Esophagus muscularis mucosa (tissue), 4 donors: ENCODE data around the gene DENND1B. TPM values are rescaled to one million over a fixed set of nuclear protein-coding genes. Genes with fewer than 3 reads are reported as not detected.

ENCODE experiments used
- DNase-seq: peaks from one replicate; pipeline ENCODE4 v3.0.0-alpha.2; 2017; ENCODE audit errors: extremely low spot score
- H3K27ac ChIP-seq, 4 donors: fragments of 200-600 bp; sonication (generic); replicated peaks in 1 of 4; 1 replicate in 3 of 4; 2 replicates in 1 of 4; pipeline ENCODE4 v1.5.1; 2016 to 2019; ENCODE audit warnings: mild to moderate bottlenecking in 1 of 4
- H3K27me3 ChIP-seq, 4 donors: fragments of 200-600 bp; sonication (generic); one replicate each; pipeline versions ENCODE4 v1.5.1 to v1.6.0; 2016 to 2019
- H3K36me3 ChIP-seq, 4 donors: fragments of 200-600 bp; sonication (generic); one replicate each; pipeline ENCODE4 v1.5.1; 2016 to 2019
- H3K4me1 ChIP-seq, 4 donors: fragments of 200-600 bp; sonication (generic); one replicate each; pipeline ENCODE4 v1.5.1; 2016 to 2019
- H3K4me3 ChIP-seq, 4 donors: fragments of 200-600 bp; sonication (generic); 1 replicate in 2 of 4; 2 replicates in 2 of 4; pipeline ENCODE4 v1.5.1; 2016 to 2019; ENCODE audit warnings: mild to moderate bottlenecking in 4 of 4, moderate library complexity in 1 of 4
- H3K9me3 ChIP-seq, 4 donors: fragments of 200-600 bp; sonication (generic); 1 replicate in 3 of 4; 2 replicates in 1 of 4; pipeline ENCODE4 v1.5.1; 2016 to 2019
- CTCF ChIP-seq, 3 experiments: fragments of 200-600 bp in 2 of 3; fragments of 450-650 bp in 1 of 3; sonication (generic) in 2 of 3; IDR thresholded peaks; one replicate each; pipeline ENCODE4 v1.5.1; 2017 to 2019; ENCODE audit warnings: antibody characterized with exemption in 3 of 3, mild to moderate bottlenecking in 2 of 3, moderate library complexity in 1 of 3
- EP300 ChIP-seq: sonication (generic); formaldehyde crosslinking; IDR thresholded peaks from one replicate; pipeline ENCODE4 v1.6.1; 2017; ENCODE audit warnings: antibody characterized with exemption
- POLR2A ChIP-seq: fragments of 450-650 bp; IDR thresholded peaks from one replicate; pipeline ENCODE4 v1.6.1; 2017; ENCODE audit warnings: antibody characterized with exemption, moderate library complexity, mild to moderate bottlenecking, low read depth
- POLR2AphosphoS5 ChIP-seq, 2 donors: sonication (generic); formaldehyde crosslinking; IDR thresholded peaks; one replicate each; pipeline ENCODE4 v1.6.1; 2017; ENCODE audit warnings: antibody characterized with exemption in 2 of 2
- WGBS: methylation state at CpG from one replicate; pipeline ENCODE4 v1.1.5; 2018; 5-methylcytosine and 5-hydroxymethylcytosine counted together
- intact Hi-C: fragments of 100-400 bp; cut with DNase I; formaldehyde crosslinking; loops from one replicate; pipeline ENCODE4 v1.15.1; 2023
- total RNA-seq, 4 donors: library from RNA; depleted of rRNA; stranded (reverse); fragments of >200 nt; gene quantifications; one replicate each; pipeline versions ENCODE4 v1.1.0 to v1.2.1, GENCODE V29; 2016

DENND1B gene
- total RNA-seq, 4 donors from 2014 or later: 6.4 to 11.3 (median 9.1) TPM

GRCh38 chr1:197738927-197739326, 36.4 kb downstream of the DENND1B start:
- no peak for TF ChIP-seq POLR2AphosphoS5 (IDR thresholded peaks at IDR 0.05)
- TF ChIP-seq EP300: no peak
- TF ChIP-seq CTCF (IDR thresholded peaks at IDR 0.05): no peak
- TF ChIP-seq POLR2A: no peak
- no peak for DNase-seq
- Histone ChIP-seq H3K27ac (no peak overlapping the region), H3K27me3 (no peaks in the 10 kb centered on the region), H3K36me3 (no peaks in the 10 kb centered on the region), H3K9me3 (no peaks in the 10 kb centered on the region), H3K4me3 (no peak overlapping the region), H3K4me1 (peaks cover 18 to 28% (median 20%) of the 10 kb centered on the region in 4 donors)
- WGBS: 33% methylated on average over 1 of the region's 1 CpG
- intact Hi-C loops: no loop called here

DNA sequence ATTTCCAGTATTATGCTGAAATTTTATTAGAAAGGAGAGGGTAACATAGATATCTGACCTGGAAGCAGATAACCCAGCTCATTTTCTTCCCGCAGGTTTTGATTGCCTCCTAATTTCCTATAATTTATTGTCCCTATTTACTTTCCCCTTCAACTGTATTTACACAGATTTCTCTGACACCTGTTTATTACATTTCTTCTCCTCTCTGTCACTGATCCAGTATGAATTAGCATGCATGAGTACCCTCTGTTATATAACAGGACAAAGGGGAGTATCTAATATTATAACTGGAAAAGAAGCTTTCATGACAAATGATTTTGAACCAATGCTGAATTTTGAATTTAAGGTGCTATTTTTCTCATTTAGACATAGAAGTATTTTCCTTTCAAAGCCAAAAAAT, 37.4 kb downstream of the DENND1B start:
- no peak overlapping the region for H3K27ac ChIP-seq
- no peaks in the 10 kb centered on the region for H3K36me3 ChIP-seq
- 63% methylated on average over 1 of the region's 1 CpG for WGBS
- no peaks in the 10 kb centered on the region for H3K9me3 ChIP-seq
- peaks cover 18 to 28% (median 20%) of the 10 kb centered on the region in 4 donors for H3K4me1 ChIP-seq
- no peak overlapping the region for H3K4me3 ChIP-seq
- TF ChIP-seq POLR2AphosphoS5 (IDR thresholded peaks at IDR 0.05) (no peak), EP300 (no peak), CTCF (IDR thresholded peaks at IDR 0.05) (no peak), POLR2A (no peak)
- DNase-seq: no peak
- intact Hi-C loops: no loop called here
- H3K27me3 ChIP-seq: no peaks in the 10 kb centered on the region

DNA sequence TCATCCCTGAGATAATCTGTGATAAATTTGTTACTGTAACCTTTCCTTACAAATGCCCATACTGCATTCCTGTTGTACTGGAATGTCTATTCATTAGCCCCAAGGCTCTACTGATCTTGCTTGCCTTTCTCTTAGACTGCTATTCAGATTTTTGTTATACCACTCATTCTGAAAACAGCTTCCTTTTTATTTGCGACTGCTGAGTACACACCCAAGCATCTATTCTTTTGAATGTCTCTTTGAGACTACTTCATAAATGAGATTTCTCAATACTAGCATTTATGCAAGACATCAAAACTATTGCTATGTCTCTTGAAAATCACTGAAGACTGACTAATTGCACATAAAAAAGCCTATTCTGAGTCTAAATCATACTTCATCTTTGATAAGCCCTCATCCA, 38.6 kb downstream of the DENND1B start:
- DNase-seq: no peak

DNA sequence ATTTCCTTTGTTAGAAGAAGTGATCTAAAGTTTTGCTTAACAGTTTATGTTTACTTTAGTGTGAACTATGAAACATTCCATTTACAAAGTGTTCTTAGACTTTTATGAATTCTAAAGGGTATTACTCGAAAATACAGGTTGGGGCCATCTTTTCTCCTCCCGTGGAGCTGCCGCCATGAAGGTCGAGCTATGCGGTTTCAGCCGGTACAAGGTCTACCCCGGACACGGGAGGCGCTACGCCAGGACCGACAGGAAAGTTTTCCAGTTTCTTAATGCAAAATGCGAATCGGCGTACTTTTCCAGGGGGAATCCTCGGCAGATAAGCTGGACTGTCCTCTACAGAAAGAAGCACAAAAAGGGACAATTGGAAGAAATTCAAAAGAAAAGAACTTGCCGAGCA, 39.8 kb downstream of the DENND1B start:
- intact Hi-C loops: no loop called here
- TF ChIP-seq CTCF (IDR thresholded peaks at IDR 0.05) (no peak), POLR2AphosphoS5 (IDR thresholded peaks at IDR 0.05) (no peak)
- H3K27ac ChIP-seq: no peak overlapping the region
- H3K27me3 ChIP-seq: no peaks in the 10 kb centered on the region
- no peak overlapping the region for H3K4me3 ChIP-seq
- WGBS: 94% methylated on average over 16 of the region's 16 CpGs
- H3K36me3 ChIP-seq: no peaks in the 10 kb centered on the region
- H3K4me1 ChIP-seq: peaks cover 12 to 28% (median 20%) of the 10 kb centered on the region in 4 donors
- DNase-seq: no peak
- H3K9me3 ChIP-seq: no peaks in the 10 kb centered on the region

More for the DNA sequence above, 38.6 kb downstream of the DENND1B start:
- Histone ChIP-seq H3K9me3 (no peaks in the 10 kb centered on the region), H3K4me1 (peaks cover 12 to 28% (median 20%) of the 10 kb centered on the region in 4 donors), H3K27me3 (no peaks in the 10 kb centered on the region), H3K36me3 (no peaks in the 10 kb centered on the region), H3K27ac (no peak overlapping the region), H3K4me3 (no peak overlapping the region)
- 73% methylated on average over 1 of the region's 1 CpG for WGBS
- no peak for TF ChIP-seq EP300
- TF ChIP-seq CTCF (IDR thresholded peaks at IDR 0.05): no peak
- no peak for TF ChIP-seq POLR2A
- TF ChIP-seq POLR2AphosphoS5 (IDR thresholded peaks at IDR 0.05): no peak
- intact Hi-C loops: no loop called here

DNA sequence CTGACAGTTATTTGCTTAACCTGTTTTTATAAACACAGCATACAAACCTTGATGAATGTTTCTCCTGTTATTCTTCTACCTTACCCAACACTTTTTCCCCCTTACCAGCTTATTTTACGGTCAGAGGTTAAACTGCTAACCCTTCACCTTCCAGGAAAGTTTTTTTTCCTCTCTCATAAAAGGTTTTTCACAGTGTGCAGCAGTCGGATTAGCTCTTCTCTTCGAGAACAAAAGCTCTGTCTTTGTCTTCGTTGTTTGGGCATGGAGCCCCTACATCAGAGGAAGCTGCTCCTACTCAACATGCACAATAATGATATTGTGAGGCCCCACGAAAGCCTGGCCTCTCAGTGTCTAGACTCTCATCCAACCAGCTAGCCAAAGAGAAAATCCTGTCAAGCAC, 42.0 kb downstream of the DENND1B start:
- intact Hi-C loops: no loop called here
- Histone ChIP-seq H3K36me3 (no peaks in the 10 kb centered on the region), H3K27me3 (no peaks in the 10 kb centered on the region), H3K9me3 (no peaks in the 10 kb centered on the region), H3K27ac (no peak overlapping the region), H3K4me3 (no peak overlapping the region), H3K4me1 (peaks cover 5 to 21% (median 12%) of the 10 kb centered on the region in 4 donors)
- no peak for DNase-seq
- no peak for TF ChIP-seq POLR2AphosphoS5 (IDR thresholded peaks at IDR 0.05)
- no peak for TF ChIP-seq EP300
- no peak for TF ChIP-seq CTCF (IDR thresholded peaks at IDR 0.05)
- TF ChIP-seq POLR2A: no peak
- 69% methylated on average over 5 of the region's 5 CpGs for WGBS
